Fibroblast of lung (primary cell): ENCODE data around the gene RGS2.

ENCODE experiments used
- EZH2 ChIP-seq: IDR thresholded peaks from 2 replicates; pipeline ENCODE4 v1.5.1; 2012; ENCODE audit warnings: low read length, control low read depth, mild to moderate bottlenecking; ENCODE audit errors: missing control alignments
- TF ChIP-seq, protein P1 (sequence below), 2 donors: IDR thresholded peaks in 1 of 2; conservative IDR thresholded peaks in 1 of 2; 1 replicate in 1 of 2; 2 replicates in 1 of 2; pipeline ENCODE4 v1.5.1; 2011 to 2012; ENCODE audit warnings: low read length in 2 of 2, control low read depth in 1 of 2, inconsistent platforms in 1 of 2, low read depth in 1 of 2, mild to moderate bottlenecking in 1 of 2

DNA sequence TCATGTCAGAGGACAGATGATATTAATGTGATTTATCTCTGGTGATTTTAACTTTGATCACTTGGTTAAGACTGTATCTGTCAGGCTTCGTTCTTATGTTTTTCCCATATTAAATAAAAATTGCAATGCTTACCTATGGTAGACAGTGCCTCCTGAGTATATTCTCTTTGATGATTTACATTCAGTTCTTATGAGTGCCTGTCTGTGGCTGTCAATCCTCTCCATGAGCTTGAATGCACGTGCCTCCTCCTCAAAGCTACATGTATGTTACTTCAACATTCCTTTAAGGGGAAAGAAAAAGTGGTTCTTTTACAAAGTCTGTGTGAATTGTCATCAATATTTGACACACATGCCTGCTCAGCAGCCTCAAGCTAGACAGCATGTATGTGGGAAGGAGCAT is 44.2 kb upstream of the RGS2 start:
- TF ChIP-seq, protein P1, sequence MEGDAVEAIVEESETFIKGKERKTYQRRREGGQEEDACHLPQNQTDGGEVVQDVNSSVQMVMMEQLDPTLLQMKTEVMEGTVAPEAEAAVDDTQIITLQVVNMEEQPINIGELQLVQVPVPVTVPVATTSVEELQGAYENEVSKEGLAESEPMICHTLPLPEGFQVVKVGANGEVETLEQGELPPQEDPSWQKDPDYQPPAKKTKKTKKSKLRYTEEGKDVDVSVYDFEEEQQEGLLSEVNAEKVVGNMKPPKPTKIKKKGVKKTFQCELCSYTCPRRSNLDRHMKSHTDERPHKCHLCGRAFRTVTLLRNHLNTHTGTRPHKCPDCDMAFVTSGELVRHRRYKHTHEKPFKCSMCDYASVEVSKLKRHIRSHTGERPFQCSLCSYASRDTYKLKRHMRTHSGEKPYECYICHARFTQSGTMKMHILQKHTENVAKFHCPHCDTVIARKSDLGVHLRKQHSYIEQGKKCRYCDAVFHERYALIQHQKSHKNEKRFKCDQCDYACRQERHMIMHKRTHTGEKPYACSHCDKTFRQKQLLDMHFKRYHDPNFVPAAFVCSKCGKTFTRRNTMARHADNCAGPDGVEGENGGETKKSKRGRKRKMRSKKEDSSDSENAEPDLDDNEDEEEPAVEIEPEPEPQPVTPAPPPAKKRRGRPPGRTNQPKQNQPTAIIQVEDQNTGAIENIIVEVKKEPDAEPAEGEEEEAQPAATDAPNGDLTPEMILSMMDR (conservative IDR thresholded peaks at IDR 0.05 in 1 of 2, IDR thresholded peaks at IDR 0.05 in 1 of 2; ENCODE audit: low read depth in 1 of 2, low read length in 2 of 2), result no peak
- no peak for TF ChIP-seq EZH2
